ENCODE results near the gene AUTS2.

DNA sequence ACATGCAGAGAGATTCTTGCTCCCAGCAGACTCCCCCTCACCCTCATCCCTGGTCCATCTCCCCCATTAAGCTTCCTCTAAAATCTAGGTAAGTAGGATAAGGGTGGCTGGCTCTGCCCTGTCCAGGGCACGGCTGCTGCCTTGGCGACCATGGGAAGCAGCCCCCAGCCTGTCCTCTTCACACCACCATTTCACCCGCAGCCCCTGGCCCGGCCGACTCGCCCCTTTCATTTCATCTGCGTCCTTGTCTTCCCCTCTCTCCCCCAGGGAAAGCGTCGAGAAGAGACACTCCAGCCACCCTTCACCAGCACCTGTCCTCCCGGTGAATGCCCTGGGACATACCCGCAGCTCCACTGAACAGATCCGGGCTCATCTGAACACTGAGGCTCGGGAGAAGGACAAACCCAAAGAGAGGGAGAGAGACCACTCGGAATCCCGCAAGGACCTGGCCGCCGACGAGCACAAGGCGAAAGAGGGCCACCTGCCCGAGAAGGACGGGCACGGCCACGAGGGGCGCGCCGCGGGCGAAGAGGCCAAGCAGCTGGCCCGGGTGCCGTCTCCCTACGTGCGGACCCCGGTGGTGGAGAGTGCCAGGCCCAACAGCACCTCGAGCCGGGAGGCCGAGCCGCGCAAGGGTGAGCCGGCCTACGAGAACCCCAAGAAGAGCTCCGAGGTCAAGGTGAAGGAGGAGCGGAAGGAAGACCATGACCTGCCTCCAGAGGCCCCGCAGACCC is 1191.4 kb downstream of the AUTS2 start:
- TF ChIP-seq, protein P1, sequence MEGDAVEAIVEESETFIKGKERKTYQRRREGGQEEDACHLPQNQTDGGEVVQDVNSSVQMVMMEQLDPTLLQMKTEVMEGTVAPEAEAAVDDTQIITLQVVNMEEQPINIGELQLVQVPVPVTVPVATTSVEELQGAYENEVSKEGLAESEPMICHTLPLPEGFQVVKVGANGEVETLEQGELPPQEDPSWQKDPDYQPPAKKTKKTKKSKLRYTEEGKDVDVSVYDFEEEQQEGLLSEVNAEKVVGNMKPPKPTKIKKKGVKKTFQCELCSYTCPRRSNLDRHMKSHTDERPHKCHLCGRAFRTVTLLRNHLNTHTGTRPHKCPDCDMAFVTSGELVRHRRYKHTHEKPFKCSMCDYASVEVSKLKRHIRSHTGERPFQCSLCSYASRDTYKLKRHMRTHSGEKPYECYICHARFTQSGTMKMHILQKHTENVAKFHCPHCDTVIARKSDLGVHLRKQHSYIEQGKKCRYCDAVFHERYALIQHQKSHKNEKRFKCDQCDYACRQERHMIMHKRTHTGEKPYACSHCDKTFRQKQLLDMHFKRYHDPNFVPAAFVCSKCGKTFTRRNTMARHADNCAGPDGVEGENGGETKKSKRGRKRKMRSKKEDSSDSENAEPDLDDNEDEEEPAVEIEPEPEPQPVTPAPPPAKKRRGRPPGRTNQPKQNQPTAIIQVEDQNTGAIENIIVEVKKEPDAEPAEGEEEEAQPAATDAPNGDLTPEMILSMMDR (IDR thresholded peaks at IDR 0.05) = no peak
- TF ChIP-seq POLR2AphosphoS5 (IDR thresholded peaks at IDR 0.05; ENCODE audit: low read depth, low read length) (no peak), TCF7L2 (IDR thresholded peaks at IDR 0.05; ENCODE audit: low read depth, low read length) (no peak)
- TF ChIP-seq, protein P2, sequence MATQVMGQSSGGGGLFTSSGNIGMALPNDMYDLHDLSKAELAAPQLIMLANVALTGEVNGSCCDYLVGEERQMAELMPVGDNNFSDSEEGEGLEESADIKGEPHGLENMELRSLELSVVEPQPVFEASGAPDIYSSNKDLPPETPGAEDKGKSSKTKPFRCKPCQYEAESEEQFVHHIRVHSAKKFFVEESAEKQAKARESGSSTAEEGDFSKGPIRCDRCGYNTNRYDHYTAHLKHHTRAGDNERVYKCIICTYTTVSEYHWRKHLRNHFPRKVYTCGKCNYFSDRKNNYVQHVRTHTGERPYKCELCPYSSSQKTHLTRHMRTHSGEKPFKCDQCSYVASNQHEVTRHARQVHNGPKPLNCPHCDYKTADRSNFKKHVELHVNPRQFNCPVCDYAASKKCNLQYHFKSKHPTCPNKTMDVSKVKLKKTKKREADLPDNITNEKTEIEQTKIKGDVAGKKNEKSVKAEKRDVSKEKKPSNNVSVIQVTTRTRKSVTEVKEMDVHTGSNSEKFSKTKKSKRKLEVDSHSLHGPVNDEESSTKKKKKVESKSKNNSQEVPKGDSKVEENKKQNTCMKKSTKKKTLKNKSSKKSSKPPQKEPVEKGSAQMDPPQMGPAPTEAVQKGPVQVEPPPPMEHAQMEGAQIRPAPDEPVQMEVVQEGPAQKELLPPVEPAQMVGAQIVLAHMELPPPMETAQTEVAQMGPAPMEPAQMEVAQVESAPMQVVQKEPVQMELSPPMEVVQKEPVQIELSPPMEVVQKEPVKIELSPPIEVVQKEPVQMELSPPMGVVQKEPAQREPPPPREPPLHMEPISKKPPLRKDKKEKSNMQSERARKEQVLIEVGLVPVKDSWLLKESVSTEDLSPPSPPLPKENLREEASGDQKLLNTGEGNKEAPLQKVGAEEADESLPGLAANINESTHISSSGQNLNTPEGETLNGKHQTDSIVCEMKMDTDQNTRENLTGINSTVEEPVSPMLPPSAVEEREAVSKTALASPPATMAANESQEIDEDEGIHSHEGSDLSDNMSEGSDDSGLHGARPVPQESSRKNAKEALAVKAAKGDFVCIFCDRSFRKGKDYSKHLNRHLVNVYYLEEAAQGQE (IDR thresholded peaks at IDR 0.05; ENCODE audit: insufficient read depth in 1 of 2, low read depth in 2 of 2, low read length in 1 of 2) = no peak

Data from Panc1 (cell line).